CD4-positive, alpha-beta T cell (primary cell): ENCODE measurements around the gene NPAS3. TPM values are rescaled to one million over a fixed set of nuclear protein-coding genes. Genes with fewer than 3 reads are reported as not detected.

ENCODE experiments used
- ATAC-seq: fragments of 200-7000 bp; cut with Tn5 transposase; one replicate; pipeline ENCODE4 v1.10.0; 2022; ENCODE audit warnings: mild to moderate bottlenecking; ENCODE audit not compliant: poor library complexity
- CTCF ChIA-PET: fragments of 350-600 bp; sonication (Branson Sonifier 250); formaldehyde crosslinking; loops from one replicate; lab custom pipeline; 2021; ENCODE audit warnings: antibody characterized with exemption, inconsistent platforms; lab: Charles Lee
- POLR2A ChIA-PET: fragments of 350-600 bp; sonication (Branson Sonifier 250); formaldehyde crosslinking; loops from one replicate; lab custom pipeline; 2021; ENCODE audit warnings: antibody characterized with exemption, inconsistent platforms; lab: Charles Lee
- DNase-seq, 14 experiments: peaks; one replicate each; pipeline ENCODE4 v3.0.0-alpha.2; 2013 to 2020; ENCODE audit warnings: mixed read lengths in 2 of 14
- H3K27ac ChIP-seq, 2 donors: one replicate each; pipeline versions ENCODE4 v1.5.1 to v1.7.0; 2013; ENCODE audit warnings: low read length in 2 of 2, low read depth in 1 of 2, mild to moderate bottlenecking in 1 of 2
- H3K27me3 ChIP-seq, 2 experiments: 1 replicate in 1 of 2; 2 replicates in 1 of 2; pipeline versions ENCODE4 v1.6.1 to v1.7.0; 2013; ENCODE audit warnings: low read length in 2 of 2, control low read depth in 1 of 2, mild to moderate bottlenecking in 1 of 2, moderate library complexity in 1 of 2; ENCODE audit not compliant: insufficient read depth in 2 of 2, control insufficient read depth in 1 of 2
- H3K36me3 ChIP-seq: one replicate; pipeline ENCODE4 v1.6.1; 2013; ENCODE audit warnings: low read length, control low read depth; ENCODE audit not compliant: insufficient read depth
- H3K4me1 ChIP-seq: one replicate; pipeline ENCODE4 v1.6.1; 2013; ENCODE audit warnings: low read length, control low read depth; ENCODE audit not compliant: insufficient read depth
- H3K4me3 ChIP-seq: one replicate; pipeline ENCODE4 v1.5.1; 2013; ENCODE audit warnings: mild to moderate bottlenecking, low read length, moderate library complexity
- H3K9me3 ChIP-seq, 2 experiments: 1 replicate in 1 of 2; 2 replicates in 1 of 2; pipeline versions ENCODE4 v1.6.1 to v1.7.0; 2013; ENCODE audit warnings: low read length in 2 of 2, mild to moderate bottlenecking in 2 of 2, control low read depth in 1 of 2, moderate library complexity in 1 of 2; ENCODE audit not compliant: control insufficient read depth in 1 of 2, insufficient read depth in 1 of 2
- H3K27ac Mint-ChIP-seq: one replicate; pipeline ENCODE4 v1.8.0; 2020; ENCODE audit warnings: mixed read lengths
- H3K27me3 Mint-ChIP-seq: one replicate; pipeline ENCODE4 v1.8.0; 2021; ENCODE audit warnings: mixed read lengths
- H3K36me3 Mint-ChIP-seq: one replicate; pipeline ENCODE4 v1.8.0; 2021; ENCODE audit warnings: low read depth, mixed read lengths
- H3K4me1 Mint-ChIP-seq: one replicate; pipeline ENCODE4 v1.8.0; 2021; ENCODE audit warnings: low read depth, mixed read lengths
- H3K4me3 Mint-ChIP-seq: one replicate; pipeline ENCODE4 v1.8.0; 2020; ENCODE audit warnings: mild to moderate bottlenecking, mixed read lengths
- H3K9me3 Mint-ChIP-seq: one replicate; pipeline ENCODE4 v1.8.0; 2020; ENCODE audit warnings: mixed read lengths
- CTCF ChIP-seq: fragments of 200-600 bp; IDR thresholded peaks from one replicate; pipeline ENCODE4 v1.8.0; 2022; ENCODE audit warnings: antibody characterized with exemption, mild to moderate bottlenecking
- intact Hi-C, 2 experiments: fragments of 100-400 bp; cut with DNase I in 1 of 2; cut with micrococcal nuclease in 1 of 2; formaldehyde crosslinking; loops; one replicate each; pipeline versions ENCODE4 v1.15.1 to v1.9.0; 2023 to 2025; cut with DNase I, micrococcal nuclease
- total RNA-seq, 174 experiments: library from RNA in 2 of 174; stranded (reverse) in 2 of 174; gene quantifications; one replicate each; pipeline ENCODE4 v1.2.3 and lab custom pipeline; 2021 to 2026

The NPAS3 gene
- total RNA-seq, 2 experiments from 2014 or later: not detected

- no peak for TF ChIP-seq CTCF
- H3K4me3 Mint-ChIP-seq: no peak overlapping the region
- H3K4me1 Mint-ChIP-seq: peaks cover 20% of the 10 kb centered on the region
- no peaks in the 10 kb centered on the region for H3K9me3 Mint-ChIP-seq
- Histone ChIP-seq H3K27ac (no peak overlapping the region), H3K4me3 (no peak overlapping the region), H3K9me3 (peaks cover 0 to 14% of the 10 kb centered on the region in 2 experiments), H3K27me3 (peaks cover 16 to 21% of the 10 kb centered on the region in 2 experiments), H3K36me3 (no peaks in the 10 kb centered on the region), H3K4me1 (peaks cover 6% of the 10 kb centered on the region)
- DNase-seq (no peak), ATAC-seq (no peak)
- CTCF ChIA-PET: no interaction called here
- POLR2A ChIA-PET: no interaction called here
- H3K27me3 Mint-ChIP-seq: peaks cover 78% of the 10 kb centered on the region
- intact Hi-C loops: no loop called here
- no peaks in the 10 kb centered on the region for H3K36me3 Mint-ChIP-seq
- no peak overlapping the region for H3K27ac Mint-ChIP-seq
Observed at GRCh38 chr14:33796356-33796755, 857.7 kb downstream of the NPAS3 start.

GRCh38 chr14:33799705-33800570, 861.3 kb downstream of the NPAS3 start:
- POLR2A ChIA-PET: no interaction called here
- Mint-ChIP-seq H3K4me3 (no peak overlapping the region), H3K27me3 (peaks cover 72% of the 10 kb centered on the region), H3K9me3 (no peaks in the 10 kb centered on the region), H3K4me1 (peaks cover 6% of the 10 kb centered on the region), H3K36me3 (no peaks in the 10 kb centered on the region), H3K27ac (no peak overlapping the region)
- CTCF ChIA-PET: no interaction called here
- H3K4me1 ChIP-seq: no peaks in the 10 kb centered on the region
- no peaks in the 10 kb centered on the region for H3K36me3 ChIP-seq
- no peak overlapping the region for H3K4me3 ChIP-seq
- H3K27me3 ChIP-seq: peaks cover 20 to 25% of the 10 kb centered on the region in 2 experiments
- DNase-seq (no peak), ATAC-seq (no peak)
- H3K27ac ChIP-seq: no peak overlapping the region
- H3K9me3 ChIP-seq: peaks cover 0 to 14% of the 10 kb centered on the region in 2 experiments
- intact Hi-C loops: no loop called here
- TF ChIP-seq CTCF: no peak

GRCh38 chr14:33800735-33801163, 862.1 kb downstream of the NPAS3 start:
- H3K4me3 ChIP-seq: no peak overlapping the region
- ATAC-seq (no peak), DNase-seq (no peak)
- H3K4me1 ChIP-seq: no peaks in the 10 kb centered on the region
- Mint-ChIP-seq H3K36me3 (no peaks in the 10 kb centered on the region), H3K4me3 (no peak overlapping the region), H3K9me3 (no peaks in the 10 kb centered on the region), H3K4me1 (peaks cover 6% of the 10 kb centered on the region), H3K27me3 (peaks cover 67% of the 10 kb centered on the region), H3K27ac (no peak overlapping the region)
- peaks cover 0 to 14% of the 10 kb centered on the region in 2 experiments for H3K9me3 ChIP-seq
- intact Hi-C loops: no loop called here
- ChIA-PET CTCF (no interaction called here), POLR2A (no interaction called here)
- H3K27ac ChIP-seq: no peak overlapping the region
- H3K36me3 ChIP-seq: no peaks in the 10 kb centered on the region
- TF ChIP-seq CTCF: no peak
- H3K27me3 ChIP-seq: peaks cover 20 to 30% of the 10 kb centered on the region in 2 experiments
